Endothelial cell of umbilical vein (primary cell): Measurements from ENCODE around the gene GADD45G. TPM values are rescaled to one million over a fixed set of nuclear protein-coding genes. Genes with fewer than 3 reads are reported as not detected.

Experiments used
- BruUV-seq: library from RNA; stranded (reverse); fragments of 400-500 nt; replicated peaks from 2 replicates; lab custom pipeline; 2021; lab: Mats Ljungman, UMichigan
- CTCF ChIA-PET: fragments of 300-600, 350-600 bp; sonication (Branson Sonifier 250); formaldehyde crosslinking; loops from one replicate; lab custom pipeline; 2021; ENCODE audit warnings: antibody characterized with exemption, inconsistent platforms; lab: Charles Lee
- POLR2A ChIA-PET: fragments of 300-600, 350-600 bp; sonication (Branson Sonifier 250); formaldehyde crosslinking; loops from one replicate; lab custom pipeline; 2021; ENCODE audit warnings: antibody characterized with exemption, inconsistent platforms; lab: Charles Lee
- DNase-seq: peaks from one replicate; pipeline ENCODE4 v3.0.0-alpha.2; 2011; ENCODE audit warnings: low read depth, low spot score
- FAIRE-seq: peaks from 2 replicates; lab custom pipeline; 2011; peaks lifted over from hg19 to GRCh38; lab: Jason Lieb, UNC
- H2AFZ ChIP-seq: 2 replicates; pipeline ENCODE4 v1.6.0; 2012; ENCODE audit warnings: low read depth, low read length, control low read depth, inconsistent platforms
- H3K27ac ChIP-seq: 2 replicates; pipeline ENCODE4 v1.5.1; 2011; ENCODE audit warnings: low read depth, mild to moderate bottlenecking, control low read depth, low read length, moderate library complexity; ENCODE audit not compliant: insufficient read depth
- H3K27me3 ChIP-seq, 2 experiments: 2 replicates each; pipeline versions ENCODE4 v1.6.0 to v1.6.1; 2011; ENCODE audit warnings: low read length in 2 of 2, mixed read lengths in 1 of 2; ENCODE audit not compliant: control insufficient read depth in 2 of 2, insufficient read depth in 2 of 2
- H3K36me3 ChIP-seq, 2 experiments: 2 replicates in 1 of 2; 3 replicates in 1 of 2; pipeline ENCODE4 v1.5.1; 2011; ENCODE audit warnings: low read length in 2 of 2, mild to moderate bottlenecking in 1 of 2, moderate library complexity in 1 of 2; ENCODE audit not compliant: control insufficient read depth in 2 of 2, insufficient read depth in 2 of 2; ENCODE audit errors: extremely low read depth in 1 of 2
- H3K4me1 ChIP-seq: 3 replicates; pipeline ENCODE4 v1.5.1; 2011; ENCODE audit warnings: mild to moderate bottlenecking, low read length; ENCODE audit not compliant: control insufficient read depth, insufficient read depth; ENCODE audit errors: extremely low read depth
- H3K4me2 ChIP-seq: 2 replicates; pipeline ENCODE4 v1.6.1; 2011; ENCODE audit warnings: low read length, control low read depth, mixed read lengths; ENCODE audit not compliant: insufficient read depth
- H3K4me3 ChIP-seq, 3 experiments: fragments of 200-600 bp in 1 of 3; sonication (generic), shearing (Covaris generic) in 1 of 3; replicated peaks in 1 of 3; 2 replicates each; pipeline ENCODE4 v1.5.1; 2011 to 2016; ENCODE audit warnings: control low read depth in 3 of 3, low read length in 3 of 3, mild to moderate bottlenecking in 2 of 3, inconsistent platforms in 1 of 3, low read depth in 1 of 3, moderate library complexity in 1 of 3; ENCODE audit not compliant: insufficient read depth in 1 of 3
- H3K79me2 ChIP-seq: 2 replicates; pipeline ENCODE4 v1.6.0; 2012; ENCODE audit warnings: low read length, inconsistent platforms; ENCODE audit not compliant: control insufficient read depth, insufficient read depth
- H3K9ac ChIP-seq: replicated peaks from 2 replicates; pipeline ENCODE3; 2011; ENCODE audit warnings: low read length, control low read depth; ENCODE audit not compliant: insufficient read depth; ENCODE audit errors: extremely low read depth
- H3K9me1 ChIP-seq: replicated peaks from 3 replicates; pipeline ENCODE4 v1.6.0; 2011; ENCODE audit warnings: mild to moderate bottlenecking, low read length; ENCODE audit not compliant: control insufficient read depth, insufficient read depth; ENCODE audit errors: extremely low read depth
- H3K9me3 ChIP-seq: replicated peaks from 2 replicates; pipeline ENCODE4 v1.5.1; 2012; ENCODE audit warnings: low read length, inconsistent platforms; ENCODE audit not compliant: control insufficient read depth, insufficient read depth
- H4K20me1 ChIP-seq: replicated peaks from 2 replicates; pipeline ENCODE3; 2011; ENCODE audit warnings: mild to moderate bottlenecking, low read length; ENCODE audit not compliant: control insufficient read depth, insufficient read depth; ENCODE audit errors: extremely low read depth
- FOS ChIP-seq: IDR thresholded peaks from 2 replicates; pipeline ENCODE4 v1.6.1; 2011; ENCODE audit warnings: mild to moderate bottlenecking, low read length, moderate library complexity, borderline replicate concordance; ENCODE audit not compliant: insufficient read depth
- GATA2 ChIP-seq: IDR thresholded peaks from 2 replicates; pipeline ENCODE4 v1.7.0; 2011; ENCODE audit warnings: low read depth, mild to moderate bottlenecking, moderate library complexity, mixed read lengths, low read length; ENCODE audit not compliant: insufficient read length, insufficient read depth
- JUN ChIP-seq: IDR thresholded peaks from 2 replicates; pipeline ENCODE4 v1.6.1; 2011; ENCODE audit warnings: borderline replicate concordance, low read depth; ENCODE audit not compliant: insufficient read length, insufficient read depth
- MYC ChIP-seq: IDR thresholded peaks from one replicate; pipeline ENCODE4 v1.6.1; 2011; ENCODE audit warnings: mild to moderate bottlenecking, low read depth, low read length
- POLR2A ChIP-seq: IDR thresholded peaks from 2 replicates; pipeline ENCODE4 v1.6.1; 2012; ENCODE audit warnings: low read depth, mild to moderate bottlenecking, control low read depth, low read length
- POLR2AphosphoS5 ChIP-seq: IDR thresholded peaks from 2 replicates; pipeline ENCODE4 v1.6.1; 2012; ENCODE audit warnings: low read depth, mild to moderate bottlenecking, control low read depth, low read length, moderate library complexity; ENCODE audit not compliant: insufficient read depth
- dilution Hi-C: fragments of 300-500 bp; cut with MboI; formaldehyde crosslinking; loops from one replicate; pipeline ENCODE4 v1.15.0; 2019; ENCODE audit warnings: low sequenced_read_pairs; ENCODE audit not compliant: extremely low pct_ligation_motif_present
- intact Hi-C: fragments of 100-400 bp; cut with micrococcal nuclease; formaldehyde crosslinking; loops from one replicate; pipeline ENCODE4 v1.10.0; 2022
- polyA plus RNA-seq, 4 experiments: library from polyadenylated mRNA; depleted of rRNA in 3 of 4; stranded (reverse) in 3 of 4; unstranded in 1 of 4; fragments of >200 nt; gene quantifications; 2 replicates each; pipeline versions ENCODE4 v1.2.1 to v1.2.3, GENCODE V29; 2011 to 2012; ENCODE audit warnings: missing spikeins in 1 of 4
- total RNA-seq: library from RNA; stranded (reverse); gene quantifications from 2 replicates; pipeline ENCODE4 v1.2.3, GENCODE V29; 2021
- TF ChIP-seq, protein P1 (sequence below): IDR thresholded peaks from 2 replicates; pipeline ENCODE4 v1.6.1; 2011; ENCODE audit not compliant: insufficient read depth, insufficient read length

GADD45G gene
- total and polyA plus RNA-seq, 2 donors (not counting 3 experiments of a cell fraction or from before 2014, with no cell fraction given), result 0.44 to 0.64 TPM

DNA sequence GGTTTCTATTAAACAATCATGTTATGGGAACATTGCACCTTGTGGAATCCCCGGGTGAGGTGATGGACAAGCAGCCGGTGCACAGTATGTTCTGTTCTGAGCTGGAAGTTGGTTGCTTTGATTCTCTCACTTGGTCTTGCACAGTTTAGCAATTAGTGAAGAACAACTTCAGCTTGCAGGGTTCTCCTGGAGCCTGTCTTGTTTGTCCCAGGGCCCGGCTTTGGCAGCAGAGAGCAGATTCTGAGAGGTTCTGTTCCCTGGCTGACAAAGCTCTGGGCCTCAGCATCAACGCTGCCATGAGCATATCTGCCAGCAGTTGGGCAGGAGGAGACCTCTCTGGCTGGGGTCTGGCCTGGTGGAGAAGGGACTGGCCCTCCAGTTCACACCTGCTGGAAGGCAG lies 16.9 kb downstream of the GADD45G start:
- intact Hi-C loops, result no loop called here
- BruUV-seq, result no TSS peak
- FAIRE-seq, result no peak
- no peaks in the 10 kb centered on the region for H3K79me2 ChIP-seq
- no peak overlapping the region for H3K27ac ChIP-seq
- H3K36me3 ChIP-seq, result no peaks in the 10 kb centered on the region
- H3K27me3 ChIP-seq, result no peaks in the 10 kb centered on the region
- DNase-seq, result no peak
- TF ChIP-seq GATA2, result no peak
- no peak for TF ChIP-seq POLR2AphosphoS5
- dilution Hi-C loops, result no loop called here
- no peak overlapping the region for H3K4me3 ChIP-seq
- H4K20me1 ChIP-seq, result no peaks in the 10 kb centered on the region
- no peak overlapping the region for H3K9ac ChIP-seq
- no peak overlapping the region for H2AFZ ChIP-seq
- no peak overlapping the region for H3K4me2 ChIP-seq
- H3K9me1 ChIP-seq, result no peaks in the 10 kb centered on the region
- ChIA-PET POLR2A (no interaction called here), CTCF (interaction anchor here (1.1 kb wide), 1 partner anchor 12 kb away, joined by 3 read pairs; no protein-coding TSS in a partner anchor)
- H3K9me3 ChIP-seq, result no peaks in the 10 kb centered on the region
- no peaks in the 10 kb centered on the region for H3K4me1 ChIP-seq

DNA sequence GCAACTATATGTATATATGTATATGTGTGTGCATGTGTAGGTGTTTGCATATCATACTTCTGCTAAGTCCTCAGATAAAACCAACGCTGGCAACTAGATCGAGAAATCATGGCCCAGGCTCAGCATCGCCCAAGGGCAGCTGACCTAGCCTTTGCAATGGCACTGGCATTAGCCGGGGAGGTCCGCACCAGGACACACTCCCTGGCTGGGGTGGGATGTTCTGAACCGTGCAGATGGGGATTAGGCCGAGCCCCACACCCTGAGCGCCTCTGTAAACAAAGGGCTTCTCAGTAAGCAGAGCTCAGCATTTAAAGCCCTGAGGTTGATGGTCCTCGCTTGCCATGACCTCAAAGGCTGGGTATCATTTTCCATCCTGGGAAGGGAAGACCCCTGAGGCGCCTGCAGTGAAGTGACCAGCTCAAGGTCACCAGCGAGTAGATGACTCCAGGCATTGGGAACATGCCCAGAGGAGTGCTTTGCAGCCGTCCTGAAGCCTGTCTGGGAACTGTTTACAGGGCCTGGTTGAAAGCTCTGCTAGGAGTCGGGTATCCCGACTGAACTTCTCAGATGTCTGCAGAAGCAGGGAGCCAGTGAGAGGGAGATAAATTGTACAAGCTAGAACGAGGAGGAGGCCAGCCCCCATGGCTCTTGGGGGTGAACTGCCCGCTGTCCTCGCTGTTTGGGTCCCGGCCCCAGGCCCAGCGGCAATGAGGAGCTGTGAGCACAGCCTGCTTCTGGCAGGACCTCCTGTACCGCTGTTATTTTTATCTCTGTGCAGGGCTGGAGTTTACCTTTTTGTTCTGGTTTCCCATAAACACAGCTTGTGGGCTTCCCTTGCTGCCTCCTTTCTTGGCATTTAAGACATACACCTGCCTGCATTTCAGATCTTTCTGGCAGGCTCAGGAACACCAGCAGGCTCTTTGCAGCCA lies 18.4 kb downstream of the GADD45G start:
- no peak overlapping the region for H3K27ac ChIP-seq
- intact Hi-C loops (no loop called here), dilution Hi-C loops (no loop called here)
- H3K9ac ChIP-seq, result no peak overlapping the region
- DNase-seq, result no peak
- H3K36me3 ChIP-seq, result no peaks in the 10 kb centered on the region
- no peak for FAIRE-seq
- no peaks in the 10 kb centered on the region for H3K9me1 ChIP-seq
- BruUV-seq, result no TSS peak
- H2AFZ ChIP-seq, result no peak overlapping the region
- H3K79me2 ChIP-seq, result no peaks in the 10 kb centered on the region
- CTCF ChIA-PET, result interaction anchor here (0.7 to 2.4 kb wide), 2 partner anchors 20 to 26 kb away, joined by 3 to 13 read pairs; no protein-coding TSS in a partner anchor
- POLR2A ChIA-PET, result no interaction called here
- no peaks in the 10 kb centered on the region for H3K27me3 ChIP-seq
- TF ChIP-seq POLR2A, result no peak
- no peak for TF ChIP-seq POLR2AphosphoS5
- TF ChIP-seq GATA2, result no peak
- TF ChIP-seq, protein P1, sequence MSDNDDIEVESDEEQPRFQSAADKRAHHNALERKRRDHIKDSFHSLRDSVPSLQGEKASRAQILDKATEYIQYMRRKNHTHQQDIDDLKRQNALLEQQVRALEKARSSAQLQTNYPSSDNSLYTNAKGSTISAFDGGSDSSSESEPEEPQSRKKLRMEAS, result no peak
- no peak for TF ChIP-seq FOS
- TF ChIP-seq MYC, result no peak
- TF ChIP-seq JUN, result no peak
- no peaks in the 10 kb centered on the region for H3K9me3 ChIP-seq
- no peak overlapping the region for H3K4me2 ChIP-seq
- H3K4me3 ChIP-seq, result no peak overlapping the region
- H4K20me1 ChIP-seq, result no peaks in the 10 kb centered on the region
- no peaks in the 10 kb centered on the region for H3K4me1 ChIP-seq
